T-helper 2 cell (primary cell): Measurements from ENCODE around the gene ZNF532.
"Not testable (repeated sequence)": the region's sequence is repeated elsewhere in the genome, so short reads cannot be mapped to it uniquely, and the experiment has no call there.

ENCODE experiments used
- DNase-seq, 5 experiments: peaks; one replicate each; pipeline versions ENCODE4 v3.0.0 to v3.0.0-alpha.2; 2012 to 2022

The ZNF532 gene

DNA sequence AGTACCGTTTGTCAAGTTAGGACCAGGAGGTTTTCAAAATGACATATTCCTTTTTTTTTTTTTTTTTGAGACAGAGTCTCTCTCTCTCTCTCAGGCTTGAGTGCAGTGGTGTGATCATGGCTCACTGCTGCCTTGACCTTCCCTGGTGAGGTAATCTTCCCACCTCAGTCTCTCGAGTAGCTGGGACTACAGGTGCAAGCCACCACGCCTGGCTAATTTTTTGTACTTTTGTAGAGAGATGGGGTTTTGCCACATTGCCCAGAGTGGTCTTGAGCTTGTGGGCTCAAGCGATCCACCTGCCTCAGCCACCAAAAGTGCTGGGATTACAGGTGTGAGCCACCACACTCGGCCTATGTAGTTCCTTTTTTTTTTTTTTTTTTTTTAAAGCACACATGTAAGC, 147.1 kb downstream of the ZNF532 start:
- no peak for DNase-seq

DNA sequence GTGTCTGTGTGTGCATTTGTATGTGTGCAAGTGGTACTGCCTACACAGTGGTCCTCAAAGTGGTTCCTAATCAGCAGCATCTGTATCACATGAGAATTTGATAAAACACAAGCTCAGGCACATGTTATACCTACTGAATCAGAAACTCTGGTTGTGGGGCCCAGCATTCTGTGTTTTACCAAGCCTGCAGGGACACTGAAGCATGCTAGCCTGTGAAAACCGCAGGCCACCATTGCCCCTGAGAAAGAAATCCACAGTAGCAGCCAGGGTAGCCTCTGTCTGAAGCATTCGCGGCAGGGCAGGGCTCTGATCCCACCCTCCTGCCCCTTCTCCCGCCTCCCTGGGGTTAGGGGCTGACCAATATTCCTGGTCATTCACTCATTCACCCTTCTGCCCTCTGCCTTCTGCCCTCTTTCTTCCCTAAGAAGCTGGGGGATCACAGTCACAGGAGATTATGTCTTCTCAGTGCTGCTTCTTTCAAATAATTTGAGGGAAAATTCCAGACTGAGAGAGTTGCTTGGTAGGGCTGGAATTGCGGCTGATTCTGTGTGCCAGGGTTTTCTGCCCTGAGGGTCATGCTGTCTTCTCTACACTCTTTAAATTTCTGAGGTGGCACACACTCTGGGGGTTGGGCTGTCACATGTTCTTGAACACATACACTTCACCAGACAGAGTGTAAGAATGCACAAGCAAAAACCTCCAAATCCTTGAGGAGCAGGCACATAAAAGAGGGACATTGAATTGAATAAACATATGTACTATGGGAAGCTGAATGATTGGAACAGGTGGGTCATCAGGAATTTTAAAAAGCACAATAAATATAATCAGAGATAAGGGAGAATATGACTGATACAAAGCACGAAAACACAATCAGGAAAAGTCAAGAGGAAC, 148.4 kb downstream of the ZNF532 start:
- DNase-seq: no peak

DNA sequence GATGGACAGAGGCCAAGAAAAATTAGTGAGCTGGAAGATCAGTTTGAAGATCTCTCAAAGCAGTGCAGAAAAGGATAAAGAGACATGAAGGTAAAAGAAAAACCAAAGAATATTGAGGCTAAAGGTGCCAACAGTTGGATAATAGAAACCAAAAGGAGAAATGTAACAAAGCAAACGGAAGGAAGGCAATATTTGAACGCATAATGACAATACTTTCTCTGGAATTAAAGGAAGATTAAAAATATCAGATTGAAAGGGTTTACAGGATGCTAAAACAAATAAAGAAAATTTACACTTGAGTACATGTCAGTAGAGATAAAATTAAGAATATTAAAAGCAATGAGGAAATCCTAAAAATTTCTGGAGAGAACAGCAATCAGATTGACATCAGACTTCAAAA, 149.1 kb downstream of the ZNF532 start:
- DNase-seq: no peak

GRCh38 chr18:59015531-59016152, 151.0 kb downstream of the ZNF532 start:
- DNase-seq: no peak

- no peak for DNase-seq
These were observed 156.8 kb downstream of the ZNF532 start for GRCh38 chr18:59021500-59021899.

DNA sequence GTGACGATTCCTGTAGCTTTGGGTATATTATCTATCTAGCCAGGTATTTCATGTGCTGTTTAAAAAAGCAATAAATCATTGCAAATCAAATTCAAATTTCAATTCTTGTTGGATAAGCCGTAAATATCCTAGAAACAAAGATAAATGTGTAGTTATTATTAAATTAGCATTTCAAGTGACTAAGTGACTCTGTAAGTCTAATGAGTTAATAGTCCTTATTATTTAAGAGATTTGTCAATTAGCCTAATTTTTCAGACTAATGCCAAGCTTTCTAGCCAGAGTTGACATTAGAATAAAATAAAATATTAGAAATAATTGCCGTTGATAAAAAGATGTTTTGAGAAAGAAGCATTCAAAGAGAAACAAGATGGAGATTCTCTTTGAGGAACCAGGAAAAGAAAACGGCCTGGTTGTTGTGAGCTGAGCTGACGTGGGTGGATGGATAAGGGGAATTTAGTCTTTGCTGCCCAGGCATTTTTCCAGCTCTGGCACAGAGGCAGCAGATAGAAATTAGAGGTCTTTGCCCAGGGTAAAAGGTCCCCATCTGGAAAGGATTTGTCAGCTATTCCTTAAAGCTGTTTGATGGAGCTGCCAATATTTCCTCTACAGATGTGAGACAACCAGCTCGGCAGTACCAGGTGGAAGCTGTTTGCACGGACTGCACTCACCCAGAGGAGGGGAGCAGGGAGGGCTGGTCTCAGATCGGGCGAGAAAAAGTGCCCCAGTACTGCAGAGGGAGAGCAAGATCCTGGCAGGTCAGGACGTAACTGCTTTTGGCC, 157.7 kb downstream of the ZNF532 start:
- DNase-seq: no peak

DNA sequence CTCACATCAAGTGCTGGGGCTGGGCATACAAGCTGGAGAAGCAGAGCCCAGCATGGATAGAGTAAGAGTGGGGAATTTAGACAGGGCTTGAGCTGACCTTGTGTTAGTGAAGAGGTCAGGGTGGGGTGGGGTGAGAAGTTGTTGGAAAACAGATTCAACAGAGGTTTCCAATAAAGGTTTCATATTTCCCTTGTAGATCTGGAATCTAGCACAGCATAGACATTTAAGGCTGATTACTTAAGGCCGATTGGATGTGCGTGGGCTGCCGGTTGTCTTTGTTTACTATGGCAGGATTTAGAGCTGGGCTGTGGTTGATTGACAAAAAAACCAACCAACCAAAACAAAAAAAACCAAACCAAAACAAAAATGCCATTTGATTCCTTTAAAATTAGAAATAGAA, 160.2 kb downstream of the ZNF532 start:
- no peak for DNase-seq

DNA sequence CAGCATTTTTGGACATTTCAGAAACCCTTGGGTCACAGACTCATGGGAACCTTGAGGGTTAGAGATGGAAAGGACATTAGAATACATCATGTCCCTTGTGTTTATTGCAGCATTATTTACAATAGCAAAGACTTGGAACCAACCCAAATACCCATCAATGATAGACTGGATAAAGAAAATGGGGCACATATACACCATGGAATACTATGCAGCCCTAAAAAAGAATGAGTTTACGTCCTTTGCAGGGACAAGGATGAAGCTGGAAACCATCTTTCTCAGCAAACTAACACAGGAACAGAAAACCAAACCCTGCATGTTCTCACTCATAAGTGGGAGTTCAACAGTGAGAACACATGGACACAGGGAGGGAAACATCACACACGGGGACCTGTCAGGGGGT, 160.9 kb downstream of the ZNF532 start:
- DNase-seq: not testable (repeated sequence)

- DNase-seq: no peak
These were observed 161.7 kb downstream of the ZNF532 start for GRCh38 chr18:59026364-59026763.

DNA sequence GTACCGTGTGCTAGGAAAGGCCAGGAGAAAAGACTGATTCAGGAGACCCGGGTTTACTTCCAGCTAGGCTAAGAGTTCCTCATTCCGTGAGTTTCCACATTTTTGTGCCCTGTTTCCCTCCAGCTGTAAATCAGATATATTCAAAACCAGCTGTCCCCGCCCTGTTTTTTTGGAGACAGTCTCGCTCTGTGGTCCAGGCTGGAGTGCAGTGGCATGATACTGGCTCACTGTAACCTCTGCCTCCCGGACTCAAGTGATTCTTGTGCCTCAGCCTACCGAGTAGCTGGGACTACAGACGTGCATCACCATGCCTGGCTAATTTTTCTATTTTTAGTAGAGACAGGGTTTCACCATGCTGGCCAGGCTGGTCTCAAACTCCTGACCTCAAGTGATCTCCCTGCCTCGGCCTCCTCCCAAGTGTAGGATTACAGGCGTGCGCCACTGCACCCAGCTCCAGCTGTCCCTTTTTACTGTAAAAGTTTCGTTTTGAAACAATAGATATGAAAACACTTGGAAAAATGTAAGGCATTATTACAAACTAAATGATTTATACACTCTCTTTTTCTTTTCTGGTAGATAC, 162.2 kb downstream of the ZNF532 start:
- no peak for DNase-seq

DNA sequence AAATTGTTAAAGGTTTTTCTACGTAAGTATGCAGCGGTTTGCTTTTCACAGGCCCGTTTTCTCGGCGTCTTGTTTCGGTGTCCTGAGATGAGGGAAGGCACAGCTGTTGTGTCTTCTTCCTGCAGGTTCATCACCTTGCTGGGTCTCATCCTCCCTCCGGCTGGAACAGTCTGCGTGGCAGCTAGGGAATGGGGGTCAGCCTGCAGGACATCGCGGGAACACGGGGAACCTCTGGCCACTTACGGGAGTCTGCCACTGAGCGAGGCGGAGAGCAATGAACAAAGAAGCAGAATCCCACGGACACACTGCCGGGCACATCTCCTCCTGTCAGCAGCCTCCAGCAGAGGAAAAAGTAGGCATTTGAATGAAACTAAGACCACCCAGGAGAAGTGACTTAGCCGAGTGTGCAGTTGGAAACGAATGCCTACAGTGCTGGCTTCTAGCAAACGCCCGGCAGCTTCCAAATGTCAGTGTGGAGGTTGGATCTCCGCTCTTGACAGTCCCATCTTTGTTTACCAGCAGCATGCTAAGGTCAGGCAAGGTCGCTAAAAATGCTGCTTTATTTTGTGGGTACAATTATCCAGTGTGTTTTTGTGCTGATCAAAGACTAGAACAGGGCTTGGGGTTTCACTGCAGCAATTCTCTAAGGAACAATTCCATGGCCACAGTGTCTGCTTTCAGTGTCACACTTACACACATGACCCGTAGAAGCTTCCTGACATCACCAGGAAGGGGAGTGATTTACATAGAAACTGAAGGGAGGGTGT, 165.2 kb downstream of the ZNF532 start:
- DNase-seq: no peak

DNA sequence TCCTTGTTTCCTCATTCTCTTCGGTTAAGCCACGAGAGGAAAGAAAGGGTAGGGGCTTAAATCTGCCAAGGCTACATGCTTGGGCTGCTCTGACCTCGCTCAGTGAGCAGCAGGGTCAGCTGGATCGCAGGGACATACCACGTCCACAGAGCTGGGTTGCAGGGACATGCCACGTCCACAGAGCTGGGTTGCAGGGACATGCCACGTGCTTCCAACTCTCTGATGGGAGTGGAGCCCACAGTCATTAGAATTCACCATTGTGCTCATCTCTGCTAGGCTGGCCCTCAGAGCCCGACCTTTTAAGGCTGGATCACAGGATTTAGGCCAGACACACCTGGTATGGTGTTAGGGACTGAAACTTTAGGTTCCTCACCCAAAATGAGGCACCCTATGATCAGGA, 167.6 kb downstream of the ZNF532 start:
- no peak for DNase-seq

- no peak for DNase-seq
These were observed 168.7 kb downstream of the ZNF532 start for GRCh38 chr18:59033359-59033758.

DNA sequence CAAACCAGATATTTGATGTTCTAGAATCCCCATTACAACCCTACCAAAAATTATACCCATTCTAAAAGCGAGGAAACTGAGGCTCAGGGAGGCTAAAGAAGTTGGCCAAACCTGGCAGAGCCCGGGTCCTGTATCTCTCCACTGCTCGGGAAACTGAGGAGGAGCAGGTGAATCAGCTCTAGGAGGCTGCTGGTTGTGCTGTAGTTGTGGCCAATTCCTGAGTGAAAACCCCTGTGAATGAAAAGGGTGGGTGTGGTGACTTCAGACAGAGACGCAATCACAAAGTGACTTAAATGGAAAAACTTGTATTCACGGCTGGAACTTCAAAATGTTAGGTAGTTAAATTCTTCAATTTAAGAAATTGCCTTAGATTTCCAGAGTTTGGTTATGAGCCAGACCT, 169.3 kb downstream of the ZNF532 start:
- DNase-seq: no peak

DNA sequence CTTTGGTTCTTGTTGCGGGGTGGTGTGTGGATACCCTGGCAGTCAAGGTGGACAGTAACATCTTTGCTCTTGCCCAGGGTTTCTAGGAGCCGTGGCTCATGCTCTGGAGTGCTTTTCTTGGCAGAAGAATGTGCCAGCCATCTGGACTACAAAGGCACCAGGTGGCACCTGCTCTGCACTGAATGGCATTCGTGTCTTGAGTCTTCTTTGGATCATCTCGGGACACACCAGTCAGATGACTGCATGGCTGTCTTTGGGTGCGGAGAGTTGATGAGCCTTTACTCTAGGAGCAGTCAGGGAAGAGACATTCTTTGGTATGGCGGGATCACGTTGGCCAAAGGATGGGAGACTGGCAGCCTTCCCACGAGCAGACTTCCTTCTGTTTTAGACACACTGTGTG, 170.9 kb downstream of the ZNF532 start:
- DNase-seq: no peak
